CD14-positive monocyte (primary cell): ENCODE measurements around the gene CISD3. TPM values are rescaled to one million over a fixed set of nuclear protein-coding genes. Genes with fewer than 3 reads are reported as not detected.

ENCODE experiments used
- DNase-seq, 3 donors: peaks; one replicate each; pipeline ENCODE4 v3.0.0-alpha.2; 2011 to 2022
- H2AFZ ChIP-seq: 2 replicates; pipeline ENCODE4 v1.6.0; 2012; ENCODE audit warnings: mild to moderate bottlenecking, low read depth, low read length, inconsistent platforms; ENCODE audit not compliant: insufficient read depth, poor library complexity, severe bottlenecking
- H3K27ac ChIP-seq, 2 donors: 1 replicate in 1 of 2; 2 replicates in 1 of 2; pipeline ENCODE4 v1.5.1; 2012 to 2013; ENCODE audit warnings: low read length in 2 of 2, control low read depth in 1 of 2, inconsistent platforms in 1 of 2, low read depth in 1 of 2, mild to moderate bottlenecking in 1 of 2
- H3K27me3 ChIP-seq, 2 donors: one replicate each; pipeline versions ENCODE4 v1.6.0 to v1.6.1; 2011 to 2013; ENCODE audit warnings: low read length in 2 of 2; ENCODE audit not compliant: control insufficient read depth in 2 of 2, insufficient read depth in 2 of 2
- H3K36me3 ChIP-seq, 2 donors: replicated peaks in 1 of 2; 1 replicate in 1 of 2; 2 replicates in 1 of 2; pipeline versions ENCODE4 v1.5.1 to v1.6.1; 2012 to 2013; ENCODE audit warnings: low read length in 2 of 2, control low read depth in 1 of 2, inconsistent platforms in 1 of 2, mild to moderate bottlenecking in 1 of 2; ENCODE audit not compliant: insufficient read depth in 2 of 2, control insufficient read depth in 1 of 2
- H3K4me1 ChIP-seq, 2 donors: 1 replicate in 1 of 2; 2 replicates in 1 of 2; pipeline versions ENCODE4 v1.5.1 to v1.6.1; 2012 to 2013; ENCODE audit warnings: low read length in 2 of 2, control low read depth in 1 of 2, inconsistent platforms in 1 of 2, mild to moderate bottlenecking in 1 of 2, moderate library complexity in 1 of 2; ENCODE audit not compliant: insufficient read depth in 2 of 2, control insufficient read depth in 1 of 2
- H3K4me2 ChIP-seq: replicated peaks from 2 replicates; pipeline ENCODE3; 2012; ENCODE audit warnings: low read length, moderate library complexity, mild to moderate bottlenecking; ENCODE audit not compliant: poor library complexity, severe bottlenecking; ENCODE audit errors: extremely low read depth
- H3K4me3 ChIP-seq, 3 experiments: fragments of 200-600 bp in 1 of 3; sonication (generic) in 1 of 3; replicated peaks in 1 of 3; 1 replicate in 2 of 3; 2 replicates in 1 of 3; pipeline ENCODE4 v1.5.1; 2011 to 2013; ENCODE audit warnings: low read length in 3 of 3, mild to moderate bottlenecking in 3 of 3, control low read depth in 2 of 3, low read depth in 2 of 3, inconsistent platforms in 1 of 3, moderate library complexity in 1 of 3
- H3K79me2 ChIP-seq: 2 replicates; pipeline ENCODE4 v1.6.0; 2012; ENCODE audit warnings: mild to moderate bottlenecking, control low read depth, inconsistent platforms, low read length, moderate library complexity; ENCODE audit not compliant: insufficient read depth
- H3K9ac ChIP-seq: 2 replicates; pipeline ENCODE4 v1.6.0; 2017; ENCODE audit warnings: low read length, mild to moderate bottlenecking; ENCODE audit not compliant: insufficient read depth, poor library complexity, severe bottlenecking
- H3K9me3 ChIP-seq, 2 donors: replicated peaks in 1 of 2; 1 replicate in 1 of 2; 2 replicates in 1 of 2; pipeline versions ENCODE4 v1.5.1 to v1.6.1; 2012 to 2013; ENCODE audit warnings: low read length in 2 of 2, control low read depth in 1 of 2; ENCODE audit not compliant: control insufficient read depth in 1 of 2, insufficient read depth in 1 of 2
- H4K20me1 ChIP-seq: 2 replicates; pipeline ENCODE4 v1.6.0; 2012; ENCODE audit warnings: mild to moderate bottlenecking, low read length, control low read depth, moderate library complexity; ENCODE audit not compliant: insufficient read depth
- H3K27ac Mint-ChIP-seq, 7 donors: one replicate each; pipeline ENCODE4 v1.8.0; 2020; ENCODE audit warnings: mild to moderate bottlenecking in 7 of 7, mixed read lengths in 7 of 7, moderate library complexity in 6 of 7, inconsistent platforms in 2 of 7
- H3K27me3 Mint-ChIP-seq, 3 donors: one replicate each; pipeline ENCODE4 v1.8.0; 2021 to 2022; ENCODE audit warnings: low read depth in 3 of 3, mild to moderate bottlenecking in 3 of 3, mixed read lengths in 3 of 3, moderate library complexity in 3 of 3, inconsistent platforms in 1 of 3
- H3K36me3 Mint-ChIP-seq, 2 donors: one replicate each; pipeline ENCODE4 v1.8.0; 2020; ENCODE audit warnings: mixed read lengths in 2 of 2, inconsistent platforms in 1 of 2, mild to moderate bottlenecking in 1 of 2
- H3K4me1 Mint-ChIP-seq: one replicate; pipeline ENCODE4 v1.8.0; 2020; ENCODE audit warnings: mild to moderate bottlenecking, mixed read lengths
- H3K4me3 Mint-ChIP-seq, 2 donors: one replicate each; pipeline ENCODE4 v1.8.0; 2020; ENCODE audit warnings: mild to moderate bottlenecking in 2 of 2, mixed read lengths in 2 of 2, moderate library complexity in 1 of 2
- H3K9me3 Mint-ChIP-seq, 7 donors: one replicate each; pipeline ENCODE4 v1.8.0; 2020 to 2022; ENCODE audit warnings: mixed read lengths in 7 of 7, mild to moderate bottlenecking in 6 of 7, moderate library complexity in 6 of 7, inconsistent platforms in 2 of 7
- WGBS: methylation state at CpG from one replicate; pipeline ENCODE4 v1.1.5; 2013; ENCODE audit warnings: missing lambda C conversion rate; ENCODE audit not compliant: insufficient coverage; 5-methylcytosine and 5-hydroxymethylcytosine counted together
- intact Hi-C, 2 donors: fragments of 100-400 bp; cut with micrococcal nuclease; formaldehyde crosslinking; loops; one replicate each; pipeline versions ENCODE4 v1.15.0 to v1.15.1; 2023
- polyA plus RNA-seq, 3 donors: library from polyadenylated mRNA; depleted of rRNA in 1 of 3; unstranded in 2 of 3; stranded (reverse) in 1 of 3; fragments of 300-500 nt in 2 of 3; fragments of >200 nt in 1 of 3; fragmentation: Illumina TruSeq in 2 of 3; gene quantifications; 1 replicate in 2 of 3; 2 replicates in 1 of 3; pipeline ENCODE4 v1.2.3, GENCODE V29; 2012 to 2021
- TF ChIP-seq, protein P1 (sequence below): fragments of 200-600 bp; IDR thresholded peaks from one replicate; pipeline ENCODE4 v1.8.0; 2022; ENCODE audit warnings: antibody characterized with exemption, mild to moderate bottlenecking

Gene CISD3
- polyA plus RNA-seq, 3 donors: 7.1 to 61.2 (median 53.4) TPM

DNA sequence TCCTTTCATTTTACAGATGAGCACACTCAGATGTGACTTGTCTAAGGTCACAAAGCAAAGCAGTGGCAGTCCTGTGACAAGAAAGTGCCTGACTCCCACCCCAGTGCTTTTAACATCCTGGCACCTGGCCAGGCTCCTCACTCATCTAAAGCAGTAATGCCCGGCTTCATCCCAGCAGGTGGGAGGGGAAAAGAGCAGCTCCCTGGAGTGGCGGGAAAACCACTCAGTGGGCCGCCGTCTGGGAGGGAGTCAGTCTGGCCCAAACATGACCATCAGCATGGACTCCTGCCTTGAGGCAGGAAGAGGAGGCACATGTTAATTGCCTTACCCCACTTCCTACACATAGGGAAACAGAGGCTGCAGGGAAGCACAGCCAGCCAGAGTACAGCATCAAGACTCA, 15.4 kb downstream of the CISD3 start:
- Mint-ChIP-seq H3K27ac (no peak overlapping the region), H3K4me3 (peak overlapping the region in 1 of 2 donors; percentile 70), H3K4me1 (peaks cover 36% of the 10 kb centered on the region), H3K36me3 (peaks cover 3 to 5% of the 10 kb centered on the region in 2 donors), H3K9me3 (peaks cover 0 to 19% (median 4%) of the 10 kb centered on the region in 7 donors), H3K27me3 (peaks cover 45 to 82% (median 68%) of the 10 kb centered on the region in 3 donors)
- H3K9ac ChIP-seq: no peak overlapping the region
- H3K9me3 ChIP-seq: no peaks in the 10 kb centered on the region
- no peak overlapping the region for H3K27ac ChIP-seq
- H3K36me3 ChIP-seq: no peaks in the 10 kb centered on the region
- peaks cover 17 to 50% of the 10 kb centered on the region in 2 donors for H3K27me3 ChIP-seq
- H3K4me2 ChIP-seq: no peak overlapping the region
- intact Hi-C loops: no loop called here
- WGBS: no CpG with 5 or more reads among the region's 4 CpGs
- no peaks in the 10 kb centered on the region for H3K79me2 ChIP-seq
- no peak overlapping the region for H2AFZ ChIP-seq
- H4K20me1 ChIP-seq: no peaks in the 10 kb centered on the region
- no peak overlapping the region for H3K4me3 ChIP-seq
- TF ChIP-seq, protein P1, sequence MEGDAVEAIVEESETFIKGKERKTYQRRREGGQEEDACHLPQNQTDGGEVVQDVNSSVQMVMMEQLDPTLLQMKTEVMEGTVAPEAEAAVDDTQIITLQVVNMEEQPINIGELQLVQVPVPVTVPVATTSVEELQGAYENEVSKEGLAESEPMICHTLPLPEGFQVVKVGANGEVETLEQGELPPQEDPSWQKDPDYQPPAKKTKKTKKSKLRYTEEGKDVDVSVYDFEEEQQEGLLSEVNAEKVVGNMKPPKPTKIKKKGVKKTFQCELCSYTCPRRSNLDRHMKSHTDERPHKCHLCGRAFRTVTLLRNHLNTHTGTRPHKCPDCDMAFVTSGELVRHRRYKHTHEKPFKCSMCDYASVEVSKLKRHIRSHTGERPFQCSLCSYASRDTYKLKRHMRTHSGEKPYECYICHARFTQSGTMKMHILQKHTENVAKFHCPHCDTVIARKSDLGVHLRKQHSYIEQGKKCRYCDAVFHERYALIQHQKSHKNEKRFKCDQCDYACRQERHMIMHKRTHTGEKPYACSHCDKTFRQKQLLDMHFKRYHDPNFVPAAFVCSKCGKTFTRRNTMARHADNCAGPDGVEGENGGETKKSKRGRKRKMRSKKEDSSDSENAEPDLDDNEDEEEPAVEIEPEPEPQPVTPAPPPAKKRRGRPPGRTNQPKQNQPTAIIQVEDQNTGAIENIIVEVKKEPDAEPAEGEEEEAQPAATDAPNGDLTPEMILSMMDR: no peak
- no peak for DNase-seq
- peaks cover 38 to 44% of the 10 kb centered on the region in 2 donors for H3K4me1 ChIP-seq

DNA sequence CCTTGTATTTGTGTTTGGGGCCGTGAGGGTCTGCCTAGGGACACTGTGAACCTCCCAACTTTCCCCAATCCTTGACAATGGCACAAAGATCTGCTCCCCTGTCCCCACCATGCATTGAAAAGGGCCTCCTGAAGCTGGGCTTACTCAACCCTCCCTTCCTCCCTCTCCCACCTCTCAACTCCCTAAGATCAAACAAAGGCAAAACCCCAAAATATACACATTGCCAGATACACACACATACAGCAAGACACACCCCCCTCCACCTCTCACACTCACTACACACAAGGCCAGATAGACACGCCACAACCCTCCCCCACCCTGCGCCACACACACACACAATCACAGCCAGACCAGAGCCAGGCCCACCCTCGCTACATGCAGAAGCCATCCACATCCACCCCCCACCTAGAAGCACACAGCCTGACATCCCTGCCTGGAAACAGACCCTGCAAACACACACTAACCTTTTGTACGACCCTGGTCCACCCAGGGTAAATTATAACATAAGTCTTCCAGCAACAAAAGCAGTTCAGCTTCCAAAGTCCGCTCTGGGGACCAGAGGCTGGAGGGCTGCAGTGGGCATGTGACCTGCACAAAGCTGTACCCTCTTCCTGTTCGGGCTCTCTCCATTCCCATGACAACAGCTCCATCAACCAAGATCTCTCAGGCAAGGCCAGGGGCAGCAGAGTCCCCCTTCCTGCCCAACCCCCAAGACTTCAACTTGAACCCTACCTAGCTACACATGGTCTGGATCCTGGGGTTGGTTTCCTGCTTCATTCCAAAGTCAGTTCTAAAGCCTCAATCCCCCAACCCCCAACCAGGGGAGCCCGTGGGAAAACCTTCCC, 16.1 kb downstream of the CISD3 start:
- peaks cover 52 to 86% (median 71%) of the 10 kb centered on the region in 3 donors for H3K27me3 Mint-ChIP-seq
- H3K27ac Mint-ChIP-seq: peak overlapping the region in 1 of 7 donors; percentile 15
- intact Hi-C loops: no loop called here

More for the DNA sequence above, 16.1 kb downstream of the CISD3 start:
- H2AFZ ChIP-seq: no peak overlapping the region
- no peaks in the 10 kb centered on the region for H3K9me3 ChIP-seq
- H3K36me3 ChIP-seq: no peaks in the 10 kb centered on the region
- DNase-seq: no peak
- WGBS: 81% methylated on average over 6 of the region's 8 CpGs
- Mint-ChIP-seq H3K4me1 (peaks cover 43% of the 10 kb centered on the region), H3K4me3 (peak overlapping the region in 1 of 2 donors; percentile 94), H3K9me3 (peaks cover 0 to 19% (median 4%) of the 10 kb centered on the region in 7 donors), H3K36me3 (peaks cover 3 to 5% of the 10 kb centered on the region in 2 donors)
- H3K4me2 ChIP-seq: peak overlapping the region; percentile 64
- no peaks in the 10 kb centered on the region for H3K79me2 ChIP-seq
- H3K4me1 ChIP-seq: peaks cover 45 to 51% of the 10 kb centered on the region in 2 donors
- TF ChIP-seq, protein P1: no peak
- peaks cover 21 to 57% of the 10 kb centered on the region in 2 donors for H3K27me3 ChIP-seq
- peak overlapping the region in 1 of 3 experiments; percentile 61 for H3K4me3 ChIP-seq
- no peak overlapping the region for H3K27ac ChIP-seq
- no peaks in the 10 kb centered on the region for H4K20me1 ChIP-seq
- no peak overlapping the region for H3K9ac ChIP-seq
